Subcutaneous abdominal adipose tissue (tissue), 5 donors: ENCODE data around the gene ELMOD1.

Source experiments
- H3K27ac ChIP-seq: one replicate; pipeline ENCODE4 v1.7.0; 2013; ENCODE audit warnings: low read depth, mild to moderate bottlenecking, inconsistent platforms, low read length, moderate library complexity
- H3K27me3 ChIP-seq, 5 donors: one replicate each; pipeline ENCODE4 v1.7.0; 2013; ENCODE audit warnings: low read length in 5 of 5, inconsistent platforms in 1 of 5; ENCODE audit not compliant: control insufficient read depth in 5 of 5, insufficient read depth in 4 of 5
- H3K36me3 ChIP-seq, 5 donors: one replicate each; pipeline ENCODE4 v1.7.0; 2013; ENCODE audit warnings: low read length in 5 of 5; ENCODE audit not compliant: control insufficient read depth in 5 of 5, insufficient read depth in 5 of 5
- H3K4me1 ChIP-seq, 5 donors: one replicate each; pipeline ENCODE4 v1.7.0; 2013; ENCODE audit warnings: low read length in 5 of 5, mild to moderate bottlenecking in 3 of 5, moderate library complexity in 1 of 5; ENCODE audit not compliant: control insufficient read depth in 5 of 5, insufficient read depth in 5 of 5
- H3K4me3 ChIP-seq, 5 donors: one replicate each; pipeline ENCODE4 v1.7.0; 2013; ENCODE audit warnings: low read length in 5 of 5, low read depth in 1 of 5
- H3K9ac ChIP-seq, 5 donors: one replicate each; pipeline ENCODE4 v1.7.0; 2013; ENCODE audit warnings: low read length in 5 of 5, mild to moderate bottlenecking in 4 of 5, moderate library complexity in 3 of 5
- H3K9me3 ChIP-seq, 5 donors: one replicate each; pipeline ENCODE4 v1.7.0; 2013; ENCODE audit warnings: low read length in 5 of 5; ENCODE audit not compliant: control insufficient read depth in 5 of 5
- donor health status: healthy.
- donor health status: healthy.
- donor health status: healthy.
- donor health status: healthy.
- donor health status: healthy.

ELMOD1 gene

GRCh38 chr11:107660066-107660465, 69.1 kb downstream of the ELMOD1 start:
- no peaks in the 10 kb centered on the region for H3K9me3 ChIP-seq

DNA sequence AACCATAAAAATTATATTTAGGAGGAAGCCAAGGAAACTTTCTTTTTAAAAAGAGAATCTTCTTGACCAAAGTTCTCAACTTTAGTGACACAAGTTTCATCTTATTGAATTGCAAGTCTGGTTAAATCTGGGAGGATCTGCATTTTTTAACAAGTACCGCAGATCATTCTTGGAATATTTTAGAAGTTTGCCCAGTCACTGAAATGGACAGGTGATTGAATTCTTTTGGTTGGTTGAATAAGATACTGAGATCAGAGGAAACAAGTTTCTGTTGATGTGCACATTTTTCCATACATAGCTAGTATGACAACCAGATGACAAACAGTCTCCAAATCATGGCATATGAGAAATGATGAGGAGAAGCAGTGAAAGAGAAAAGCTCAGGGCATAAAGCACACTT, 70.7 kb downstream of the ELMOD1 start:
- Histone ChIP-seq H3K4me3 (no peak overlapping the region), H3K27ac (no peak overlapping the region), H3K9ac (no peak overlapping the region), H3K9me3 (no peaks in the 10 kb centered on the region), H3K27me3 (no peaks in the 10 kb centered on the region), H3K4me1 (peaks cover 1 to 18% (median 11%) of the 10 kb centered on the region in 5 donors), H3K36me3 (no peaks in the 10 kb centered on the region)

More at GRCh38 chr11:107660066-107660465, 69.1 kb downstream of the ELMOD1 start:
- Histone ChIP-seq H3K27me3 (no peaks in the 10 kb centered on the region), H3K4me1 (peaks cover 1 to 8% (median 5%) of the 10 kb centered on the region in 5 donors), H3K9ac (no peak overlapping the region), H3K4me3 (no peak overlapping the region), H3K36me3 (no peaks in the 10 kb centered on the region), H3K27ac (no peak overlapping the region)

DNA sequence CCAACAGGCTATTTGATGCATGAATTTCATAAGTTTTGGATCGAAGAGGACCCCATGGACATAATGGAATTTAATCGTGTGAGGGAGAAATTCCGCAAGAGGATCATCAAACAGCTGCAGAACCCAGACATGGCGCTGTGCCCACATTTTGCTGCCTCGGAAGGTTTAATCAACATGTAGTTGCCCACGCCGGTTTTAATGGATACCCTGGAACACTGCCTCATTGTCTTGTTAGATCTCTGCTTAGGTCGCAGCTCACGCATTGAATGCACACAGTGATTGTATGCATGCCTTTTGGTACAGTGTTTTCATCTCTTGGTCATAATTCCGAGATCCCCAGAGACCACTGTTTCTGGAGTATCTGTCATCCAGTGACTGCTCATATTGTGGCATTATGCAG, 74.1 kb downstream of the ELMOD1 start:
- H3K9ac ChIP-seq = no peak overlapping the region
- no peaks in the 10 kb centered on the region for H3K27me3 ChIP-seq
- no peaks in the 10 kb centered on the region for H3K36me3 ChIP-seq
- H3K4me3 ChIP-seq = peak overlapping the region in 1 of 5 donors; percentile 10
- no peaks in the 10 kb centered on the region for H3K9me3 ChIP-seq
- H3K4me1 ChIP-seq = peaks cover 1 to 22% (median 11%) of the 10 kb centered on the region in 5 donors
- H3K27ac ChIP-seq = peak overlapping the region; percentile 49

DNA sequence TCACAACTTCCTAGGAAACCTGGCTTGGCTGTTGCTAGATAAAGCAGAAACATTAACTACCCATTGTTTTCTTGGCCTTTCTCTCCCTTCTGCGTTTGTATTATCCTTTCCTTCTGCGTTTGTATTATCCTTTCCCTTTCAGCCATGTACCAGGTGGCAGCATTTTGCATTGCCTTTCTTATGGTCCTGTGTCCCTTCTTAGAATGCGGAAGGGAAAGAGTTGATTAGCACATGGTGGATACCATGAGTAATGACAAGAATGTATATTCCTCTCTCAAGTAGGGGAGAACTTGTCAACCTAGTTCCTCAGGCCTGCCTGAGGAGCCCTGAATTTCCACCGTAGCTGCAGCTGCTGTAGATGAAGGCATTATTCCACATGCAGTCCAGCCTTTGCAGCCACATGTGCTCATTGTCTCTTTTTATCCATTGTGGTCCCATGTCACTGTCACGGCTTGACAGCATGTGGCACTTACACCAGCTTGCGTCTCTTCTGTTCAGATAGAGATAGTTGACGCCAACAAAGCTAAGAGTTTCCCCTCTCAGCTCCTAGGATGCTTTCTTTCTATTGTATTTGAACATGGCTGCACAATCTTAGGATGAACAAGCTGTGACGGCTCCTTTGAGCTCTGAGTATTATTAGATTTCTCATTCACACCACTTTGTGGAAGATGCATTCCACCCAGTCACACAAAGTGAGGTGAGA, 76.1 kb downstream of the ELMOD1 start:
- H3K36me3 ChIP-seq = no peaks in the 10 kb centered on the region
- no peak overlapping the region for H3K4me3 ChIP-seq
- H3K9me3 ChIP-seq = no peaks in the 10 kb centered on the region
- no peaks in the 10 kb centered on the region for H3K27me3 ChIP-seq
- no peak overlapping the region for H3K9ac ChIP-seq
- H3K4me1 ChIP-seq = peaks cover 1 to 22% (median 11%) of the 10 kb centered on the region in 5 donors
- H3K27ac ChIP-seq = no peak overlapping the region

DNA sequence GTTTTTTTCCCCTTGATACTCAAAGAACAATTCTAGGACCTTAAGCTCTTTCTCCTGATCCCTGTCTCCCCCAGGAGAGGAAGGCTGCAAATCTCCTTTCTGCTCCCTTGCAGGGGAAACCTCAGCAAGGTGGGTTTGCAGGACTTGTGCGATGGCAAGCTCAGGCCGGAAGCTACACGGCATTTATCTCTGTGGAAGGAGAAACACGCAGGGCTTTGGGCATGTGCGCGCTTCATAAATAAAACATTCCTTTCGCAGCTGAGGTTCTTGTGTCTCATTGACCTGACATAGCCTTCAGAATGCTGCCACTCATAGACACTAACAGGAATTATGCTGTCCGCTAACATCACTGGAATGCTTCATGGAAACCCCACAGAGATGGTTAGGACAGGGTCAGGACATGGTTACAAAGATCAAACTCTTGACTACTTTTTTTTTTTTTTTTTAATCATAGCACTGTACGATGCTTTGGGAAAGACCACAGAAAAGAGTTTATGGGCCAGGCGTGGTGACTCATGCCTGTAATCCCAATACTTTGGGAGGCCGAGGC, 78.3 kb downstream of the ELMOD1 start:
- H3K36me3 ChIP-seq = no peaks in the 10 kb centered on the region
- H3K9me3 ChIP-seq = no peaks in the 10 kb centered on the region
- H3K4me1 ChIP-seq = peaks cover 1 to 22% (median 11%) of the 10 kb centered on the region in 5 donors
- H3K27me3 ChIP-seq = no peaks in the 10 kb centered on the region
- H3K4me3 ChIP-seq = no peak overlapping the region
- no peak overlapping the region for H3K27ac ChIP-seq
- H3K9ac ChIP-seq = no peak overlapping the region

DNA sequence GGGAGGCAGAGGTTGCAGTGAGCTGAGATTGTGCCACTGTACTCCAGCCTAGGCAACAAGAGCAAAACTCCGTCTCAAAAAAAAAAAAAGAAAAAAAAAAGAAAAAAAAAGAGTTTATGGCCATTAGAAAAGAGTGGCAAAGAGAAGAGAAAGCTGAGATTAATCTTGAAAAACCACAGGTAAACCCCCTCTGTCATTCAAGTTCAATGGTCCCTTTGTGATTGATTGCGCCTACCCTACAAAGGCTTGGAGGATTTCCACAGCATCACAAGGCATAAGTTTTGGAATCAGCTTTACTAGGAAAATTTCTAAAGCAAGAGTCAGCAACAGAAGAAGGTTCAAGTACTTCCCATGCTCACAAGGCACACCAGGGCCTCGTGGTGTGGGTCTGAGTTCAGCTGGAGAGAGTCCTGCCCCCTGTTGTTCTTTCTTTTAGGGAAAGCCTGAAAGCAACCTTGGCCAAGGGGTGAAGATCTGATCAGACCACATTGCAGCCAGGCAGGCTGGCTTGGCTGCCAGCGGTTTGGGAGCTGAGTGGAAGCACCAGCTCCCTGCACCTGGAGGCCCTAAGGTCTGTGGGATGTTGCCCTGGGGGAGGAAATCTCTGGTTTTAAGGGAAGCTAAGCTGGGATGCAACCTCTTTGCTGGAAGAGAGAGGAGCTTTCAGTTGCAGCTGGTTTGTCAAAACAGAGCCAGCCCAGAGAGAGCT, 79.1 kb downstream of the ELMOD1 start:
- H3K36me3 ChIP-seq = no peaks in the 10 kb centered on the region
- no peaks in the 10 kb centered on the region for H3K27me3 ChIP-seq
- no peaks in the 10 kb centered on the region for H3K9me3 ChIP-seq
- peaks cover 0 to 15% (median 5%) of the 10 kb centered on the region in 5 donors for H3K4me1 ChIP-seq
- no peak overlapping the region for H3K9ac ChIP-seq
- no peak overlapping the region for H3K27ac ChIP-seq
- H3K4me3 ChIP-seq = no peak overlapping the region

DNA sequence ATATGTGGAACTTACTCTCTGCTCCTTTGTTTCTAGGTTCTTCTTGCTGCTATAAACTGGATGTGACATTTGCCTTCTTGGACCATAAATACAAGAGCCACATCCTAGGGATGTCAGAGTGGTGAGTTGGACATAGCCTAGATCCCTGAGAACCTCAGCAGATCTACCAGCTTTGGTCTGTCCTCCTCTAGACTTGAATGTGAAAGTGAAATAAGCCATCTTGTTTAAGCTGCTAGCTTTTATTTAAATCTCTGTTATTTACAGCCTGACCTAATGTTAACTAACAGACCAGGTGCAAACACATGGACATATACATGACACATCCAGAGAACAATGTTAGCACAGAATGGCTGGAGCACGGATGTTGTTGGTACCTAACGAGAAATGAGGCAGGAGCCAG, 85.0 kb downstream of the ELMOD1 start:
- no peaks in the 10 kb centered on the region for H3K27me3 ChIP-seq
- H3K4me1 ChIP-seq = no peaks in the 10 kb centered on the region
- no peaks in the 10 kb centered on the region for H3K36me3 ChIP-seq
- no peak overlapping the region for H3K9ac ChIP-seq
- H3K4me3 ChIP-seq = no peak overlapping the region
- H3K27ac ChIP-seq = no peak overlapping the region
- H3K9me3 ChIP-seq = peaks cover 0 to 2% (median 0%) of the 10 kb centered on the region in 5 donors

DNA sequence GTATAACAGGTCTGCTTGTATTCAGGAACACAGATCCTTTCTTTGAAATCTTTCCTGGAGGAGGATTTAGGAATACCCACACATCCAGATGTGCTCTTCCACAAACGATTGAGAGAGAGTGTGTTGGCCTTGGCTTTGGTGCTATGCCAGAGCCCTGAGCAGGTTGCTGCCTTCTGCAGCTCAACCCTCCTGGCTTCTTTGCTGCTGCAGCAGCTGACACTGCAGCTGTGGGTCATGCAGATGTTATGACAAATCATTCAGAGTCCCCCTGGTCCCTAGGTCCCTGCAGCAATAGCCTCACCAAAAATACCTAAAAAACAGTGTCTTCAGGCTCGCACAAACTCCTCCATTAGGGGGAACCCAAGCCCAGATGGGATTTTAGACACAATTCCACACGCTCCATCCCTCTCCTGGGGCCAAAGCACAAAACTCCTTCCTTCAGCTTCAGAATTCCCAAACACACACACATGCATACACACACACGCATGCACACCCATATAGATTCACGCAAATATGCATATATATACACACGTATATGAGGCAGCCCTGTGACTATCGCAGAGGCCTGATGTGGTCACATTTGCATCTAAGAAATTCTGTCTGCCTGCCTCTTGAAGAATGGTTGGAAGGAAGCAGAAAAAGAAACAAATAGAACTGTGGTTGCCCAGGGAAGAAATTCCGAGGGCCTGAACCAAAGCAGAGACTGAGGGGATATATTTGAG, 85.5 kb downstream of the ELMOD1 start:
- no peaks in the 10 kb centered on the region for H3K27me3 ChIP-seq
- no peak overlapping the region for H3K4me3 ChIP-seq
- peaks cover 0 to 2% (median 0%) of the 10 kb centered on the region in 5 donors for H3K9me3 ChIP-seq
- H3K36me3 ChIP-seq = no peaks in the 10 kb centered on the region
- no peaks in the 10 kb centered on the region for H3K4me1 ChIP-seq
- no peak overlapping the region for H3K27ac ChIP-seq
- H3K9ac ChIP-seq = no peak overlapping the region

DNA sequence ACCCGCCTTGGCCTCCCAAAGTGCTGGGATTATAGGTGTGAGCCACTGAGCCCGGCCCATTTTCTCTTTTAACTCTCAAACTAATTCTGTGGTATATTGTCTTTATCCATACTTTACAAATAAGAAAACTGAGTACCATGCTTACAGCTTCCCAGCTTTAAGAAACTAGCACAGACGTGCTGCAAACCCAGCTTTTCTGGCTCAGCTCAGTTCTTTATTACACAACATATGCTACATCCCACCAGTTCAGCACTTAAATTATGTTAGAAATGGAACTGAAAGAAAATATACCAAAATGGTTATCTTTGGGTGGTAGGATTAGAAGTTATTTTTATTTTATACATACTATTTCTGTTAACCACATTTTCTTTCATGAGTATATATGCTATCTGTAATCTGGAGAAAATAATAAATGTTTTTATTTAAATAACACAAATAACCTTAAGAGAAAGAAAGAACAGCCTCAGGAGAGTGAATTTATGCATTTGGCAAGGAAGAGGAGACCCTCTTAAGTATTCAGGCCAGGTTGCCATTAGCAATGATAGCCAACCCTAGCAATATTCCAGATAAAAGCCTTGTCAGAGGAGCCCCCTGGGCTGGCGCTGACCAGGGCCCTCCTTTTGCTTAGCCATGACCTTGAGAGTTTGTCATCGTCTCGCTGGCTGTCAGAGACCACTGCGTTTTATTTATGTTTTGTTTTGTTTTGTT, 87.1 kb downstream of the ELMOD1 start:
- Histone ChIP-seq H3K9me3 (peaks cover 0 to 2% (median 0%) of the 10 kb centered on the region in 5 donors), H3K4me3 (no peak overlapping the region), H3K27me3 (no peaks in the 10 kb centered on the region)

More for the DNA sequence above, 87.1 kb downstream of the ELMOD1 start:
- H3K27ac ChIP-seq = no peak overlapping the region
- no peaks in the 10 kb centered on the region for H3K4me1 ChIP-seq
- no peak overlapping the region for H3K9ac ChIP-seq
- no peaks in the 10 kb centered on the region for H3K36me3 ChIP-seq
